Keratinocyte (primary cell): ENCODE measurements around the gene MAB21L3. TPM values are rescaled to one million over a fixed set of nuclear protein-coding genes. Genes with fewer than 3 reads are reported as not detected.

Source experiments
- DNase-seq: peaks from one replicate; pipeline ENCODE4 v3.0.0-alpha.2; 2011; ENCODE audit warnings: low read depth, missing footprints, low spot score
- FAIRE-seq: peaks from 2 replicates; lab custom pipeline; 2011; peaks lifted over from hg19 to GRCh38; lab: Jason Lieb, UNC
- H2AFZ ChIP-seq: 2 replicates; pipeline ENCODE4 v1.6.0; 2012; ENCODE audit warnings: low read length, control low read depth, inconsistent platforms; ENCODE audit not compliant: control insufficient read depth
- H3K27ac ChIP-seq: 2 replicates; pipeline ENCODE4 v1.5.1; 2011; ENCODE audit warnings: low read length; ENCODE audit not compliant: control insufficient read depth, insufficient read depth
- H3K27me3 ChIP-seq: 3 replicates; pipeline ENCODE4 v1.6.0; 2011; ENCODE audit warnings: low read length; ENCODE audit not compliant: control insufficient read depth, insufficient read depth; ENCODE audit errors: extremely low read depth
- H3K36me3 ChIP-seq, 2 experiments: 2 replicates in 1 of 2; 3 replicates in 1 of 2; pipeline ENCODE4 v1.5.1; 2011; ENCODE audit warnings: low read length in 2 of 2, mild to moderate bottlenecking in 1 of 2; ENCODE audit not compliant: control insufficient read depth in 2 of 2, insufficient read depth in 2 of 2; ENCODE audit errors: extremely low read depth in 1 of 2
- H3K4me1 ChIP-seq: 3 replicates; pipeline ENCODE4 v1.5.1; 2011; ENCODE audit warnings: low read length; ENCODE audit not compliant: control insufficient read depth, insufficient read depth; ENCODE audit errors: extremely low read depth
- H3K4me2 ChIP-seq: 3 replicates; pipeline ENCODE4 v1.6.0; 2011; ENCODE audit warnings: low read depth, low read length; ENCODE audit not compliant: control insufficient read depth, insufficient read depth; ENCODE audit errors: extremely low read depth
- H3K4me3 ChIP-seq, 3 experiments: fragments of 200-600 bp in 1 of 3; sonication (generic) in 1 of 3; 2 replicates in 2 of 3; 3 replicates in 1 of 3; pipeline ENCODE4 v1.5.1; 2011 to 2016; ENCODE audit warnings: low read length in 3 of 3, mild to moderate bottlenecking in 3 of 3, control low read depth in 2 of 3, inconsistent platforms in 1 of 3, low read depth in 1 of 3, mixed read lengths in 1 of 3, mixed run types in 1 of 3, moderate library complexity in 1 of 3; ENCODE audit not compliant: control insufficient read depth in 2 of 3, insufficient read depth in 2 of 3; ENCODE audit errors: extremely low read depth in 1 of 3
- H3K79me2 ChIP-seq: 2 replicates; pipeline ENCODE4 v1.6.0; 2012; ENCODE audit warnings: low read length; ENCODE audit not compliant: control insufficient read depth, insufficient read depth
- H3K9ac ChIP-seq: 3 replicates; pipeline ENCODE4 v1.6.0; 2011; ENCODE audit warnings: low read length; ENCODE audit not compliant: control insufficient read depth, insufficient read depth; ENCODE audit errors: extremely low read depth
- H3K9me1 ChIP-seq: 3 replicates; pipeline ENCODE4 v1.6.0; 2011; ENCODE audit warnings: low read length; ENCODE audit not compliant: control insufficient read depth, insufficient read depth; ENCODE audit errors: extremely low read depth
- H3K9me3 ChIP-seq: 2 replicates; pipeline ENCODE4 v1.5.1; 2012; ENCODE audit warnings: low read depth, low read length; ENCODE audit not compliant: control insufficient read depth
- H4K20me1 ChIP-seq: 3 replicates; pipeline ENCODE4 v1.6.0; 2011; ENCODE audit warnings: low read length; ENCODE audit not compliant: control insufficient read depth, insufficient read depth; ENCODE audit errors: extremely low read depth
- EZH2 ChIP-seq: IDR thresholded peaks from one replicate; pipeline ENCODE4 v1.6.1; 2012; ENCODE audit warnings: inconsistent platforms, mild to moderate bottlenecking, low read length, moderate library complexity
- dilution Hi-C: fragments of 300-500 bp; cut with MboI; formaldehyde crosslinking; loops from one replicate; pipeline ENCODE4 v1.7.0; 2020; ENCODE audit warnings: low sequenced_read_pairs; ENCODE audit not compliant: extremely low pct_ligation_motif_present
- polyA plus RNA-seq, 5 experiments: library from polyadenylated mRNA; depleted of rRNA in 3 of 5; stranded (reverse) in 3 of 5; stranded (forward) in 1 of 5; unstranded in 1 of 5; fragments of >200 nt; gene quantifications; 1 replicate in 1 of 5; 2 replicates in 3 of 5; 3 replicates in 1 of 5; pipeline versions ENCODE4 v1.2.1 to v1.2.3, GENCODE V29; 2011 to 2012; ENCODE audit warnings: missing spikeins in 2 of 5, low read depth in 1 of 5, low replicate concordance in 1 of 5
- TF ChIP-seq, protein P1 (sequence below), 3 experiments: IDR thresholded peaks in 1 of 3; conservative IDR thresholded peaks in 1 of 3; optimal IDR thresholded peaks in 1 of 3; 2 replicates in 2 of 3; 3 replicates in 1 of 3; pipeline versions ENCODE3 to v1.5.1; 2011; ENCODE audit warnings: low read length in 3 of 3, mild to moderate bottlenecking in 3 of 3, moderate library complexity in 2 of 3, control low read depth in 1 of 3, inconsistent platforms in 1 of 3; ENCODE audit not compliant: insufficient read depth in 2 of 3; ENCODE audit errors: extremely low read depth in 1 of 3

MAB21L3 gene
- polyA plus RNA-seq, 1 donor (not counting 4 experiments of a cell fraction or from before 2014, with no cell fraction given) = 0.29 TPM

DNA sequence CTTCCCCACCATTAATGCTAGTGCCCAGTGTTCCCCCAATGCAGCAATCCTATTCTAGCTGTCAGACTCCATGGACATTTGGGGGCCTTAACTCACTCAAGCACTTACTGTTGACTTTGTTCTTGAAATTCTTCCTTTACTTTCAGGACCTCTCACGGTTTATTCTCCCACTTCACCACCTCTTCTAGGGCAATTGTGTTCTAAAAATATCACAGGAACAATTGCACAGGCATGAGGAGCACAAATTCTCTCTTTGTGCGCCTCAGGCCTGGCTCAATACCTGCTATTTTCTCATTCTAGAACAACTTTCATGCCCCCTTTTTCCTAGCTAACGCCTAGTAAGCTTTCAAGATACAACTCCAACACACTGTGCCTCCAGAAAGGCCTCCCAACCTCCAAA lies 7.3 kb downstream of the MAB21L3 start:
- no peak overlapping the region for H3K9ac ChIP-seq
- no peaks in the 10 kb centered on the region for H3K9me3 ChIP-seq
- H3K36me3 ChIP-seq = peaks cover 0 to 1% of the 10 kb centered on the region in 2 experiments
- TF ChIP-seq, protein P1, sequence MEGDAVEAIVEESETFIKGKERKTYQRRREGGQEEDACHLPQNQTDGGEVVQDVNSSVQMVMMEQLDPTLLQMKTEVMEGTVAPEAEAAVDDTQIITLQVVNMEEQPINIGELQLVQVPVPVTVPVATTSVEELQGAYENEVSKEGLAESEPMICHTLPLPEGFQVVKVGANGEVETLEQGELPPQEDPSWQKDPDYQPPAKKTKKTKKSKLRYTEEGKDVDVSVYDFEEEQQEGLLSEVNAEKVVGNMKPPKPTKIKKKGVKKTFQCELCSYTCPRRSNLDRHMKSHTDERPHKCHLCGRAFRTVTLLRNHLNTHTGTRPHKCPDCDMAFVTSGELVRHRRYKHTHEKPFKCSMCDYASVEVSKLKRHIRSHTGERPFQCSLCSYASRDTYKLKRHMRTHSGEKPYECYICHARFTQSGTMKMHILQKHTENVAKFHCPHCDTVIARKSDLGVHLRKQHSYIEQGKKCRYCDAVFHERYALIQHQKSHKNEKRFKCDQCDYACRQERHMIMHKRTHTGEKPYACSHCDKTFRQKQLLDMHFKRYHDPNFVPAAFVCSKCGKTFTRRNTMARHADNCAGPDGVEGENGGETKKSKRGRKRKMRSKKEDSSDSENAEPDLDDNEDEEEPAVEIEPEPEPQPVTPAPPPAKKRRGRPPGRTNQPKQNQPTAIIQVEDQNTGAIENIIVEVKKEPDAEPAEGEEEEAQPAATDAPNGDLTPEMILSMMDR (optimal IDR thresholded peaks at IDR 0.05 in 1 of 3, IDR thresholded peaks at IDR 0.05 in 1 of 3, conservative IDR thresholded peaks at IDR 0.05 in 1 of 3; ENCODE audit: extremely low read depth in 1 of 3, insufficient read depth in 2 of 3, low read length in 3 of 3) = no peak
- TF ChIP-seq EZH2 = no peak
- H3K9me1 ChIP-seq = no peaks in the 10 kb centered on the region
- H3K27ac ChIP-seq = no peak overlapping the region
- no peak overlapping the region for H3K4me3 ChIP-seq
- DNase-seq (no peak), FAIRE-seq (no peak)
- no peak overlapping the region for H3K4me2 ChIP-seq
- no peaks in the 10 kb centered on the region for H3K79me2 ChIP-seq
- H2AFZ ChIP-seq = no peak overlapping the region
- H3K27me3 ChIP-seq = no peaks in the 10 kb centered on the region
- no peaks in the 10 kb centered on the region for H4K20me1 ChIP-seq
- peaks cover 13% of the 10 kb centered on the region for H3K4me1 ChIP-seq
- dilution Hi-C loops = no loop called here

DNA sequence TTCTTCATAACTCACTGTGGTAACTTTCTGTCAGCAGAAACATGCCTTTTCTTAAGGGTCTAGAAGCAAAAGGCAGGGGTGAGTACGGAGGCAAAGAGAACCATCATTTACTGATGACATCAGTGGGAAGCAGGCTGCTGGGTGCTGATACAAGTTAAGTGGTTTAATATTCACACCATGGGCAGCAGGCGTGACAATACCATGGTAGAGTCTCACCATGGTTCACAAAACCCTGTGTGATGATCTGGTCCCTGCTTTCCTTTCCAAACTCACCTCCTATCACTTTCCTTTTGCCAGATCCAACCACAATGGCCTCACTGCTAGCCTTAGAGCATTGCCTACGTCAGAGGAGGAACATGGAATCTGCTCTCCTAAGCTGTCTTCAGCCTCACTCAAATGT lies 8.7 kb downstream of the MAB21L3 start:
- Histone ChIP-seq H3K27me3 (no peaks in the 10 kb centered on the region), H3K79me2 (no peaks in the 10 kb centered on the region), H3K36me3 (peaks cover 0 to 1% of the 10 kb centered on the region in 2 experiments), H3K4me3 (no peak overlapping the region), H3K9me1 (no peaks in the 10 kb centered on the region), H3K9ac (no peak overlapping the region), H3K4me1 (peaks cover 13% of the 10 kb centered on the region), H3K9me3 (no peaks in the 10 kb centered on the region), H3K27ac (no peak overlapping the region), H4K20me1 (no peaks in the 10 kb centered on the region), H3K4me2 (no peak overlapping the region), H2AFZ (no peak overlapping the region)
- dilution Hi-C loops = no loop called here
- DNase-seq (no peak), FAIRE-seq (no peak)
- TF ChIP-seq EZH2 = no peak
- TF ChIP-seq, protein P1 (optimal IDR thresholded peaks at IDR 0.05 in 1 of 3, IDR thresholded peaks at IDR 0.05 in 1 of 3, conservative IDR thresholded peaks at IDR 0.05 in 1 of 3; ENCODE audit: extremely low read depth in 1 of 3, insufficient read depth in 2 of 3, low read length in 3 of 3) = no peak
